LNCaP clone FGC (cell line): ENCODE measurements around the gene GFER.
"Not testable (repeated sequence)": the region's sequence is repeated elsewhere in the genome, so short reads cannot be mapped to it uniquely, and the experiment has no call there.

Experiments used
- DNase-seq: peaks from one replicate; pipeline ENCODE4 v3.0.0-alpha.2; 2011; ENCODE audit warnings: low read depth
- H3K4me3 ChIP-seq: 2 replicates; pipeline ENCODE4 v1.5.1; 2011; ENCODE audit warnings: mild to moderate bottlenecking, low read depth, low read length, control low read depth
- CTCF ChIP-seq: IDR thresholded peaks from 2 replicates; pipeline ENCODE4 v1.5.1; 2012; ENCODE audit warnings: mild to moderate bottlenecking; ENCODE audit not compliant: control insufficient read depth, insufficient read depth; ENCODE audit errors: extremely low read depth

The GFER gene

DNA sequence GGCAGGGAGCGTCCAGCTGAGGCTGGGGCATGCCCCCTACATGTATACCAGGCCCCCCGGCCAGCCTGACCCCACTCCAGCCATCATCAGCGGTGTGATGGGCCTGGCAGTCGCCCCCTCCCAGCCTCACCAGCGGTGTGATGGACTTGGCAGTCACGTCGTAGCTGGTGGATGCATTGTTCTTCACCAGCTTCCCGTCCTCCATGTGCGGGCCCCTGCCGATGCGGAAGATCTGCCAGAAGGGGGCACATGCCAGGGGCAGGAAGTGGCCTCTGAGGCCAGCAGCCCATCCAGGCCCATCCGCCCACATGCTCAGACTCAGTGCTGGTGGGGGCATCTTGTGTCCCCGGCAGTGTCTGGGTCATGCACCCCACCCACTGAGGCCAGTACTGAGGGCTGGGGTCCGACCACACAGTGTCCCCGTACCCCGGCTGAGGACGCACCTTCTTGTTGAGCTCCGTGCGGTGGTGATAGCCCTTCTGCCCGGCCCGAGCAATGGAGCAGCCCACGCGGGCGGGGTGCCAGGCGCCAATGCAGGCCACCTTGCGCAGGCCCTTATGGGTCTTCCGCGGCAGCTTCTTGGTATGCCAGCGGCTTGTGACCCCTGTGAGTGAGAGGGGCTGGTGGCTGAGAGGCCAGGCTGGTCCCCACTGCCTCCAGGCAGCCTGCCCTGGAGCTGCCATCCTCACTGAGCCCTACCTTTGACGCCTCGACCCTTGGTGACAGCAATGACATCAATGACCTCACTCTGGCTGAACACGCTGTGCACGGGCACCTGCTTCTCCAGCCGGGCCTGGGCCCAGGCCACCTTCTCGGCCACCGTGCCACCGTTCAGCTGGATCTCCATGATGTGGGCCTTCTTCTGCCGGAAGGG lies 37.3 kb upstream of the GFER start:
- H3K4me3 ChIP-seq: no peak overlapping the region
- TF ChIP-seq CTCF: no peak
- no peak for DNase-seq

DNA sequence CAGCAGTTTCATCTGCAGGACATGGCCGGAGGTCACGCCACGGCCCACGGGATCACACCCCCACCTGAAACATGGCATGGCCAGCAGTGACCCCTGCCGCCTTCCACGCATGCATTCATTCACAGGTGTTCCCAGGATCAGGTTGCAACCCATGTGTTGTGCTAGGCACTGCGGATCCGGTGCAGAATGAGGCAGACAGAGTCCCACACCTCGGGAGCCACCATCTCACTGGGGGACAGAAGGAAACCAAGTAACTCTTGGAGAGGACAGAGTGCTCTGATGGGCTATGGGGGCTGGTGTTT lies 36.7 kb upstream of the GFER start:
- DNase-seq: no peak
- no peak for TF ChIP-seq CTCF
- no peak overlapping the region for H3K4me3 ChIP-seq

GRCh38 chr16:1949507-1949906 lies 34.5 kb upstream of the GFER start:
- no peak for DNase-seq
- no peak for TF ChIP-seq CTCF
- no peak overlapping the region for H3K4me3 ChIP-seq

DNA sequence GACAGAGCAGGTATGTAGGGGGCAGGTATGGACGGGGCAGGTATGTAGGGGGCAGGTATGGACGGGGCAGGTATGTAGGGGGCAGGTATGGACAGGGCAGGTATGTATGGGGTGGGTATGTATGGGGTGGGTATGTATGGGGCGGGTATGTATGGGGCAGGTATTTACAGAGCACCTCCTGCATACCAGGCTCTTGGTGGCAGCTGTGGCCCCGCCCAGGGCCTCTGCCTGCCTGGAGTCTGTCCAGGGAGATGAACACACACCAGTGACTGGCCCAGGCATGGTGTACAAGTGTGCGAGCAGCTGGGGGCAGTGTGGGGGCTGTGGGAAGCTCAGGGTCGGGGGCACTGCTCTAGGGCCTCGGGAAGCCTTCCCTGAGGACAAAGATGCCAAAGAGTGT lies 33.9 kb upstream of the GFER start:
- H3K4me3 ChIP-seq: no peak overlapping the region
- DNase-seq: no peak
- TF ChIP-seq CTCF: no peak

- no peak for DNase-seq
- no peak for TF ChIP-seq CTCF
- no peak overlapping the region for H3K4me3 ChIP-seq
These were observed 33.4 kb upstream of the GFER start for GRCh38 chr16:1950559-1950958.

DNA sequence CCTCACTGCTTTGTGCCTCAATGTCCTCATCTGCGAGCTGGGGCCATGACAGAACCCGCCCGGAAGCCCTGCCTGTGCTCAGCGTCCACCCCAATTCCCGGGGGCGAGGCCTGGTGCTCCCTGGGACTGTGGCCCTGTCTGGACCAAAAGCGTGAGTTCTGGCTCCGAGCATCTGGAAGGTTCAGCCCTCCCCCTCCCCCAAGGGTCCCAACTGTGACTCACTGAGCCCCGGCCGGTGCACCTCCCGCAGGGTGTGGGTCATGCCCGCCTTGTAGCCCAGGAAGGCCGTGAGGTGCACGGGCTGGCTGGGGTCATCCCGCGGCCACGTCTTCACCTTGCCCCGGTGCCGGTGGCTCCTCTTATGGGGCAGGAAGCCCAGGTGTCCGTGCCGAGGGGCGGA lies 30.3 kb upstream of the GFER start:
- no peak overlapping the region for H3K4me3 ChIP-seq
- DNase-seq: no peak
- no peak for TF ChIP-seq CTCF

DNA sequence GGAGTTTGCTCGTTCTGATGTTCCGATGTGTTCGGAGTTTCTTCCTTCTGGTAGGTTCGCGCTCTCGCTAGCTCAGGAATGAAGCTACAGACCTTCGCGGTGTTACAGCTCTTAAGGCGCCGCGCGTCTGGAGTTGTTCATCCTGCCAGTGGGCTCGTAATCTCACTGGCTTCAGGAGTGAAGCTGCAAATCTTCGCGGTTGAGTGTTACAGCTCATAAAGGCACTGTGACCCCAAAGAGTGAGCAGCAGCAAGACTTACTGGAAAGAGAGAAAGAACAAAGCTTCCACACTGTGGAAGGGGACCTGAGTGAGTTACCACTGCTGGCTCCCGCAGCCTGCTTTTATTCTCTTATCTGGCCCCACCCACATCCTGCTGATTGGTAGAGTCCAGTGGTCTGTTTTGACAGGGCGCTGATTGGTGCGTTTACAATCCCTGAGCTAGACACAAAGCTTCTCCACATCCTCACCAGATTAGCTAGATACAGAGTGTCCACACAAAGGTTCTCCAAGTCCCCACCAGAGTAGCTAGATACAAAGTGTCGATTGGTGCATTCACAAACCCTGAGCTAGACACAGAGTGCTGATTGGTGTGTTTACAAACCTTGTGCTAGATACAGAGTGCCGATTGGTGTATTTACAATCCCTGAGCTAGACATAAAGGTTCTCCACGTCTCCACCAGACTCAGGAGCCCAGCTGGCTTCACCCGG lies 26.4 kb upstream of the GFER start:
- DNase-seq: not testable (repeated sequence)

GRCh38 chr16:1958143-1958491 lies 25.9 kb upstream of the GFER start:
- DNase-seq, H3K4me3 ChIP-seq: not testable (repeated sequence)

More for the DNA sequence above, 26.4 kb upstream of the GFER start:
- H3K4me3 ChIP-seq: not testable (repeated sequence)
